Choroid plexus epithelial cell (primary cell): ENCODE data around the gene RFTN1.
A peak's percentile ranks its signal among the peaks of the same experiment; 100 is the strongest.
"Not testable (repeated sequence)": the region's sequence is repeated elsewhere in the genome, so short reads cannot be mapped to it uniquely, and the experiment has no call there.

Source experiments
- DNase-seq: peaks from one replicate; pipeline ENCODE4 v3.0.0-alpha.2; 2010; ENCODE audit warnings: low read depth
- H3K4me3 ChIP-seq: 2 replicates; pipeline ENCODE4 v1.5.1; 2011; ENCODE audit warnings: low read depth, mild to moderate bottlenecking, control low read depth, low read length, moderate library complexity
- CTCF ChIP-seq: conservative IDR thresholded peaks from 2 replicates; pipeline ENCODE4 v1.5.1; 2011; ENCODE audit warnings: low read depth, mild to moderate bottlenecking, control low read depth, inconsistent platforms, low read length, moderate library complexity

The RFTN1 gene

GRCh38 chr3:16311960-16312451 is 201.5 kb downstream of the RFTN1 start:
- DNase-seq: peak; percentile 65
- no peak for TF ChIP-seq CTCF
- no peak overlapping the region for H3K4me3 ChIP-seq

- not testable (repeated sequence) for H3K4me3 ChIP-seq, DNase-seq
Observed at GRCh38 chr3:16310486-16310885, 203.0 kb downstream of the RFTN1 start.

- H3K4me3 ChIP-seq: no peak overlapping the region
- DNase-seq: peak; percentile 64
- no peak for TF ChIP-seq CTCF
Observed at GRCh38 chr3:16309558-16309957, 203.9 kb downstream of the RFTN1 start.

- TF ChIP-seq CTCF: no peak
- no peak for DNase-seq
- no peak overlapping the region for H3K4me3 ChIP-seq
Observed at GRCh38 chr3:16308727-16309126, 204.8 kb downstream of the RFTN1 start.

- DNase-seq: no peak
- no peak for TF ChIP-seq CTCF
Observed at GRCh38 chr3:16307832-16308531, 205.5 kb downstream of the RFTN1 start.

GRCh38 chr3:16305111-16305541 is 208.4 kb downstream of the RFTN1 start:
- no peak for DNase-seq
- H3K4me3 ChIP-seq: no peak overlapping the region
- TF ChIP-seq CTCF: no peak

More at GRCh38 chr3:16307832-16308531, 205.5 kb downstream of the RFTN1 start:
- no peak overlapping the region for H3K4me3 ChIP-seq

- no peak for DNase-seq
- no peak for TF ChIP-seq CTCF
- H3K4me3 ChIP-seq: no peak overlapping the region
Observed at GRCh38 chr3:16304061-16305010, 209.2 kb downstream of the RFTN1 start.
